Activated CD8-positive, alpha-beta memory T cell treated with anti-CD3 and anti-CD28 coated beads for 48 hours (primary cell): ENCODE results near the gene SESN2.

Experiments used
- DNase-seq, 3 experiments: peaks; one replicate each; pipeline ENCODE4 v3.0.0-alpha.2; 2020; ENCODE audit warnings: low read depth in 2 of 3, low spot score in 2 of 3

Gene SESN2

GRCh38 chr1:28249013-28249865 is 10.1 kb upstream of the SESN2 start:
- DNase-seq = no peak

GRCh38 chr1:28249866-28250295 is 9.4 kb upstream of the SESN2 start:
- no peak for DNase-seq

- no peak for DNase-seq
Measured at GRCh38 chr1:28256197-28256827, 3.0 kb upstream of the SESN2 start.

GRCh38 chr1:28257736-28258135 is 1.6 kb upstream of the SESN2 start:
- no peak for DNase-seq

GRCh38 chr1:28258628-28259251 is 578 bp upstream of the SESN2 start:
- no peak for DNase-seq

- no peak for DNase-seq
Measured at GRCh38 chr1:28259934-28260802, 850 bp downstream of the SESN2 start.

DNA sequence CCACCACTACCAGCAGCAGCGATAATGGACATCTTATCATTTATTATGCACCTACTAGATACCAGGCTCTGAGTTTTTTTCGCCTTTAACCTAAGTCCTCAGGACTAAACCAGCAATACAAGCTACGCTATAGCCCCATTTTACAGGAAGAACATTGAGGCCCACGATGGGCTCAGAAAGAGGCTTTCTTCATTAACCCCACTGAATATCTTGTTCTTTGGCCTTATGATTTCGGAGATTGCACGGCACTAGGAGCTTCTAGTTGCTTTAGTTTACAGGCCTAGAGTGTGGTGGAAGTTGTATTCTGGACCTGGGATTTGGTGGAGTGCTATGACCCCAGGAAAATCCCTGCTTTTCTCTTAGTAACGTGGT is 1.5 kb downstream of the SESN2 start:
- no peak for DNase-seq

GRCh38 chr1:28264897-28265296 is 5.6 kb downstream of the SESN2 start:
- DNase-seq = no peak

DNA sequence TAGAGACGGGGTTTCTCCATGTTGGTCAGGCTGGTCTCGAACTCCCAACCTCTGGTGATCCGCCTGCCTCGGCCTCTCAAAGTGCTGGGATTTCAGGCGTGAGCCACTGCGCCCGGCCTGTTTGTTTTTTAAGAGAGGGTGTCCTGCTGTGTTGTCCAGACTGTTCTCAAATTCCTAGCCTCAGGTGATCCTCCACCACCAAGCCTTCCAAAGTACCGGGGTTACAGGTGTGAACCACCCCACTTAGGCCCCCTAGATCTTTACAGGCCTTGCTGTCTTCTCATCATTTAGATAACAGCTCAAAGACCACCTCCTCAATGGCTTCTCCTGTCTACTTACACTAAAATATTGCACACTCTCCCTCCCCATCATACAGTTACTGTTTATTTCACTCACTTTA is 6.3 kb downstream of the SESN2 start:
- DNase-seq = no peak

DNA sequence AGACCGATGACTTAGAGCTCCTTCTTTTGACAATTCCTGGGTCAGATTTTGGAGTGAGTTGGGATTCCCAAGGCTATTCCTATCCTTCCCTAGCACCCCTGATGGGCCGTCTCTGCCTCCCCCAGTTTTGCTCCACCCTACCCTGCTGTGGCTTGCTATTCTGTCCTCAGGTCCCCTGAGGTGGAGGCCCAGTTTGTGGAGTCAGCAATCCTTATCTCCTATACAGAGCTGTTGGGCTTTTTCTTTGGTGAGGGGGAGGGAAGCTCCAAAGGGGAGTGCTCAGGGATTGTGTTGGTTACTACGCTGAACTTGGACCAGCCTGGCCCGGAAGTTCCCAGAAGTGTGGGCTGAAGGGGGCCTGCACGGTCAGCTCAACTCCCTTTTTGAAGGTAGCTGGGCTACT is 7.6 kb downstream of the SESN2 start:
- DNase-seq = no peak

DNA sequence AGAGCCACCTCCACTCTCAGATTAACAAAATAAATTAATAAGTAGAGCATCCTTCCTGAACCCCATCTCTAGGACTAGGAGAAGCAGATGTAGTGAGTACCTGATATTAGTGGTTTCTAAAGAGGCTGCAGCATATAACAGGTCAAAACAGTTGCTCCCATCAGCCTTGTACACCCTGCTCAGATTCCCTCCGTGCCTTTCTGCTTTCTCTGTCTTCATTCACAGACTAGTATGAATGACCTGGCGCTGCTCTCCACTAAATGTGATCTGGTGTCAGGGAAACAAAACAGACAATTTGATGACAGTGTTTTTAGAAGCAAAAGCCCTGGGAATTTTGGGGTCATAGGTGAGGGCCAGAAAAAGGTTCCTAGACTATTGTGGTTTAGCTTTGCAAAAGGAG is 8.3 kb downstream of the SESN2 start:
- DNase-seq = no peak

DNA sequence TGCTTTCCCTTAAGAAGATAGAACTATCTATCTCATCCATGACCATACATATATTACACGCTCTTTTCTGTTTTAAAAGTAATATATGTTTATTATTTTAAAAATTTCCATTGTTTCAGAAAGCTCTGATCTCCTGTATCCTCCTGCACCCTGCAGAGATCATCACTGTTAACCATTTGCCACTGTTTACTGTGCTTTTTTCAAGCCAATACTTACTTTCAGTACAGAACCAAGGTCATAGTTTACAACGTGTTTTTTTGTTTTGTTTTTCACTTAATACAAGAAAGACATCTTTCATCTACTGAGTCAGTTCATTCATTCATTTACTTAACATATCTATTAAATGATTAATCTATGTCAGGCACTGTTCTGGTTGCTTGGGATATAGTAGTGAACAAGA is 10.2 kb downstream of the SESN2 start:
- no peak for DNase-seq

DNA sequence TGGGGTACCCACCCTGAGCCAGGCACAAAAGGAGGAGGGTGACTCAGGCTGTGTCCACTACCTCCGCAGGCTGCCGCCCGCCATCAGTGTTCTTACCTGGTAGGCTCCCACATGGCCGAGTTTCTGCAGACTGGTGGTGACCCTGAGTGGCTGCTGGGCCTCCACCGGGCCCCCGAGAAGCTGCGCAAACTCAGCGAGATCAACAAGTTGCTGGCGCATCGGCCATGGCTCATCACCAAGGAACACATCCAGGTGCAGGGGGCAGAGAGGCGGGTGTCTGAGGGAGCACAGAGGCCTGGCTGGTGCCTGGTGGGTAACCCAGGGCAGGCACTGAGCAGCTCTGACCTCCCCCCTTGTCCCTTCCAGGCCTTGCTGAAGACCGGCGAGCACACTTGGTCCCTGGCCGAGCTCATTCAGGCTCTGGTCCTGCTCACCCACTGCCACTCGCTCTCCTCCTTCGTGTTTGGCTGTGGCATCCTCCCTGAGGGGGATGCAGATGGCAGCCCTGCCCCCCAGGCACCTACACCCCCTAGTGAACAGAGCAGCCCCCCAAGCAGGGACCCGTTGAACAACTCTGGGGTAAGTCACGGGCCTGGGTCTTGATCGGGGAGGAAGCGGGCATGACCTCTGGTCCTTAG is 13.0 kb downstream of the SESN2 start:
- DNase-seq = no peak

DNA sequence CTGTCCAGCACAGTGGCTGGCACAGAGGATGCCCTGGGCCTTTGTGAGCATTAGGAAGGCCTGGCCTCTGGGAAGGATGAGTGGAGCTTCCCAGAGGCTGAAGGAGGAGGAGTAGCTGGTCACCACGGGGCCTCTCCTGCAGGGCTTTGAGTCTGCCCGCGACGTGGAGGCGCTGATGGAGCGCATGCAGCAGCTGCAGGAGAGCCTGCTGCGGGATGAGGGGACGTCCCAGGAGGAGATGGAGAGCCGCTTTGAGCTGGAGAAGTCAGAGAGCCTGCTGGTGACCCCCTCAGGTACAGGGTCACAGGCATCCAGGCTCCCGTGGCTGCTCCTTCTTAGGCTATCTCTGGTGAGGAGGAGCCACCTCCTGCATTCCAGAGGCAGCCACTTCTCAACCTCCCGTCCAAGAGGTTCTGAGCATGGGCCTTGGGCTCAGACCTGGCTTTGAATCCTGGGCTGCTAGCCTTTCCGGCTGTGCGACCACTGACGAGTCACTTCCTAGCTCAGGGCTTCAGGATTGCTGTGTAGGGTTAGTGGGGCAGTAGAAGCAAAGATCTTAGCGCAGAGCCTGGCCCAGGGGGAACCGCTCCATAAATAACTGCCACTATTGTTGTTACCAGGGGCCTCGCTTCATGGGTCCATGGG is 14.0 kb downstream of the SESN2 start:
- no peak for DNase-seq

DNA sequence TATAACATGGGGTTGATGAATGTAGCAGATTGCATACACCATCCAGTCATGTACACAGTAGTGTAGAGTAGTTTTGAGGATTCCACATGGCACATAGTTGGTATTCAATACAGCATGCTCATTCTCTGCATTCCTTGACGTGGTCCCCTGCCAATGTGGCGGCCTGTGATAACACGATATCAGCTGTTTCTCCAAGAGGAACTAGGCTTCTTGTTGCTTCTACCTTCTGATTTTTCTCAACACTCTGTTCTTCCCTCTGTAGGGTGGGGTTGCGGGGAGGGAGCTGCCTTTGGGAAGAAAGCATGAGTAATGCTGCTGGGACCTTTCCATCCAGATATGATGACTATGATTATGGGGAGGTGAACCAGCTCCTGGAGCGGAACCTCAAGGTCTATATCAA is 19.4 kb downstream of the SESN2 start:
- no peak for DNase-seq

DNA sequence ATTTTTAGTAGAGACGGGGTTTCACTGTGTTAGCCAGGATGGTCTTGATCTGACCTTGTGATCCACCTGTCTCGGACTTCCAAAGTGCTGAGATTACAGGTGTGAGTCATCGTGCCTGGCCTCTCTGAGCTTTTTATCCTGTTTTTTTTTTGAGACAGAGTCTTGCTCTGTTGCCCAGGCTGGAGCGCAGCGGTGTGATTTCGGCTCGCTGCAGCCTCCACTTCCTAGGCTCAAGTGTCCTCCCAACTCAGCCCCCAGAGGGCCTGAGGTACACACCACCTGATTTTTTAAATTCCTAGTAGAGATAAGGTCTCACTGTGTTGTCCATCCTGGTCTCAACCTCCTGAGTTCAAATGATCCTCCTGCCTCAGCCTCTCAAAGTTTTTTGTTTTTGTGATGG is 20.4 kb downstream of the SESN2 start:
- DNase-seq = no peak

DNA sequence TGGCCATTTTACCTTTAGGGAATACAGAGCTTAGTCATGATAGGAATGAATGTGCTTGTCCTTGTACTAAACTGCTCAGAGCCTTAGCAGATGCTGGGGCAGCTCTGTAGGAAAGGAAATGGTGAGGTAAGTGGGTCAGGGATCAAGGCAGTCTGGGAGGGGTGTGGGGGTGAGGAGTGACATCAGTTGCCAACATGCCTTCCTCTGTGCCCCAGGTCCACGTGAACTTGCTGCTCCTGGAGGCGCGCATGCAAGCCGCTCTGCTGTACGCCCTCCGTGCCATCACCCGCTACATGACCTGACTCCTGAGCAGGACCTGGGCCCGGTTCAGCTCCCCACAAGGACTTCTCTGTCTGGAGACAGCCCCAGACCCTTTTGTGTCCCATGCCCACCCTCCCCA is 21.2 kb downstream of the SESN2 start:
- DNase-seq = no peak

DNA sequence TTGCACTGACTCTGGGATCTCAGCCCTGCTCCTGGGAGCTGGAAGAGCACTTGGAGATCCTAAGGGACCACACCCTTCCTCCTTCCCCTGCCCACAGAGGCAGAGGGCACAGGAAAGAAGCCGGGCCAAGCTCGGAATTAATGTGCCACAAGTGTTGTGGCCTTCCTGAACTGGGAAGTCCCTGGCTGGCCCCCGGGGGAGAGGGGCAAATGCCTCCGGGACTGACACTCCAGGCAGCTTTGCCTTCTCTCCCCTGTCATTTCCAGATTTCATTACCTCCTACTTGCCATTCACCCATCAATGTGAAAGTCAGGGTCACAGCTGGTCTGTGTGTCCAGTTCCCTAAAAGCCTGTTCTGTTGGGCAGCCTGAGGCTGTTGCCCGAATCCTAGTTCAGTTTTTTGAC is 21.7 kb downstream of the SESN2 start:
- DNase-seq = no peak

GRCh38 chr1:28281608-28282425 is 22.5 kb downstream of the SESN2 start:
- DNase-seq = no peak
